H1 (cell line): ENCODE results near the gene ADRA2A. TPM values are rescaled to one million over a fixed set of nuclear protein-coding genes. Genes with fewer than 3 reads are reported as not detected.

Experiments
- HDAC2 ChIP-seq, 2 experiments: fragments of 300-600 bp in 1 of 2; sonication (generic) in 1 of 2; IDR thresholded peaks; 2 replicates each; pipeline ENCODE4 v1.6.1; 2011 to 2012; ENCODE audit warnings: low read depth in 2 of 2, low read length in 2 of 2, mild to moderate bottlenecking in 2 of 2, moderate library complexity in 2 of 2, borderline replicate concordance in 1 of 2, inconsistent platforms in 1 of 2
- JUN ChIP-seq: IDR thresholded peaks from 2 replicates; pipeline ENCODE4 v1.6.1; 2011; ENCODE audit warnings: low read depth, mild to moderate bottlenecking, improper control_type of control experiment, low read length
- KDM4A ChIP-seq: IDR thresholded peaks from one replicate; pipeline ENCODE4 v1.7.1; 2012; ENCODE audit warnings: low read depth, mild to moderate bottlenecking, moderate library complexity, low read length, inconsistent platforms; ENCODE audit not compliant: severe bottlenecking
- POU5F1 ChIP-seq: IDR thresholded peaks from 2 replicates; pipeline ENCODE4 v1.6.1; 2011; ENCODE audit warnings: low read depth, mild to moderate bottlenecking, low read length, moderate library complexity
- RAD21 ChIP-seq, 2 experiments: IDR thresholded peaks in 1 of 2; conservative IDR thresholded peaks in 1 of 2; 2 replicates each; pipeline ENCODE4 v1.6.1; 2011; ENCODE audit warnings: low read depth in 2 of 2, low read length in 2 of 2, improper control_type of control experiment in 1 of 2, inconsistent platforms in 1 of 2, mild to moderate bottlenecking in 1 of 2, moderate library complexity in 1 of 2
- RBBP5 ChIP-seq: IDR thresholded peaks from 2 replicates; pipeline ENCODE4 v1.7.1; 2012; ENCODE audit warnings: low read depth, mild to moderate bottlenecking, inconsistent platforms, low read length, moderate library complexity, borderline replicate concordance
- SIN3A ChIP-seq, 2 experiments: IDR thresholded peaks in 1 of 2; conservative IDR thresholded peaks in 1 of 2; 2 replicates each; pipeline ENCODE4 v1.6.1; 2011 to 2012; ENCODE audit warnings: low read length in 2 of 2, improper control_type of control experiment in 1 of 2, low read depth in 1 of 2, mild to moderate bottlenecking in 1 of 2
- SRF ChIP-seq: IDR thresholded peaks from 2 replicates; pipeline ENCODE4 v1.6.1; 2011; ENCODE audit warnings: mild to moderate bottlenecking, low read depth, low read length, moderate library complexity
- SUZ12 ChIP-seq: fragments of 200-600 bp; sonication (generic); IDR thresholded peaks from 2 replicates; pipeline ENCODE4 v1.6.1; 2012; ENCODE audit warnings: mild to moderate bottlenecking, inconsistent platforms, low read length, moderate library complexity, mixed read lengths
- polyA plus RNA-seq, 7 experiments: library from polyadenylated mRNA; depleted of rRNA in 3 of 7; stranded (reverse) in 5 of 7; unstranded in 2 of 7; fragments of >200 nt in 5 of 7; fragments of 200-250 nt in 2 of 7; gene quantifications; 1 replicate in 5 of 7; 2 replicates in 1 of 7; 4 replicates in 1 of 7; pipeline versions ENCODE4 v1.2.1 to v1.2.3, GENCODE V29; 2011 to 2013; ENCODE audit warnings: missing spikeins in 2 of 7, mixed read lengths in 2 of 7
- total RNA-seq: library from RNA; stranded (reverse); fragmentation: NEBNext Ultra II Directional; extraction: Animal tissue kit (Norgen Biotek cat#: 25700); gene quantifications from 2 replicates; pipeline ENCODE4 v1.2.1, GENCODE V29; 2021

Gene ADRA2A
- total and polyA plus RNA-seq, 2 of the 8 experiments (the other 6 are each of a cell fraction or from before 2014, with no cell fraction given), result 5.9 to 6.2 TPM

- TF ChIP-seq KDM4A (no peak), SUZ12 (no peak), RBBP5 (no peak), HDAC2 (IDR thresholded peaks at IDR 0.05; ENCODE audit: borderline replicate concordance in 1 of 2, low read depth in 2 of 2, low read length in 2 of 2) (no peak), SRF (no peak), JUN (no peak), POU5F1 (no peak), RAD21 (IDR thresholded peaks at IDR 0.05 in 1 of 2, conservative IDR thresholded peaks at IDR 0.05 in 1 of 2; ENCODE audit: low read depth in 2 of 2, low read length in 2 of 2) (no peak), SIN3A (conservative IDR thresholded peaks at IDR 0.05 in 1 of 2, IDR thresholded peaks at IDR 0.05 in 1 of 2; ENCODE audit: low read depth in 1 of 2, low read length in 2 of 2) (no peak)
Measured at GRCh38 chr10:111127081-111127848, 50.4 kb downstream of the ADRA2A start (continued).
